HEK293 (cell line): ENCODE results near the gene UFD1.

Experiments used
- BCL11B ChIP-seq: fragments of 450-650 bp; formaldehyde crosslinking; IDR thresholded peaks from 2 replicates; pipeline ENCODE4 v1.5.1; 2016; ENCODE audit warnings: low read depth, missing biosample characterization, missing genetic modification characterization
- HOXC10 ChIP-seq: sonication (generic); formaldehyde crosslinking; IDR thresholded peaks from 2 replicates; pipeline ENCODE4 v1.8.1; 2023; ENCODE audit warnings: mild to moderate bottlenecking, missing genetic modification reagents
- OVOL3 ChIP-seq: fragments of 450-650 bp; formaldehyde crosslinking; IDR thresholded peaks from 2 replicates; pipeline ENCODE4 v1.5.1; 2016; ENCODE audit warnings: missing biosample characterization, missing genetic modification characterization
- WT1 ChIP-seq: fragments of 450-650 bp; formaldehyde crosslinking; IDR thresholded peaks from 2 replicates; pipeline ENCODE4 v1.5.1; 2016; ENCODE audit warnings: missing biosample characterization, missing genetic modification characterization
- YY2 ChIP-seq: fragments of 450-650 bp; formaldehyde crosslinking; IDR thresholded peaks from 2 replicates; pipeline ENCODE4 v1.5.1; 2016; ENCODE audit warnings: missing biosample characterization, missing genetic modification characterization
- ZNF10 ChIP-seq: fragments of 450-650 bp; formaldehyde crosslinking; IDR thresholded peaks from 2 replicates; pipeline ENCODE4 v1.5.1; 2017; ENCODE audit warnings: missing biosample characterization, missing genetic modification characterization
- ZNF112 ChIP-seq: fragments of 450-650 bp; formaldehyde crosslinking; IDR thresholded peaks from 2 replicates; pipeline ENCODE4 v1.5.0; 2017; ENCODE audit warnings: missing biosample characterization, missing genetic modification characterization
- ZNF133 ChIP-seq: fragments of 450-650 bp; formaldehyde crosslinking; IDR thresholded peaks from 2 replicates; pipeline ENCODE4 v1.5.1; 2016; ENCODE audit warnings: missing biosample characterization, missing genetic modification characterization
- ZNF157 ChIP-seq: fragments of 450-650 bp; formaldehyde crosslinking; IDR thresholded peaks from 2 replicates; pipeline ENCODE4 v1.5.1; 2016; ENCODE audit warnings: missing biosample characterization, missing genetic modification characterization
- ZNF184 ChIP-seq: fragments of 450-650 bp; IDR thresholded peaks from 2 replicates; pipeline ENCODE4 v1.5.1; 2018; ENCODE audit warnings: missing biosample characterization, mild to moderate bottlenecking, missing genetic modification characterization
- ZNF214 ChIP-seq: fragments of 450-650 bp; formaldehyde crosslinking; IDR thresholded peaks from 2 replicates; pipeline ENCODE4 v1.5.1; 2017; ENCODE audit warnings: missing biosample characterization, mild to moderate bottlenecking, missing genetic modification characterization, borderline replicate concordance
- ZNF366 ChIP-seq: fragments of 450-650 bp; formaldehyde crosslinking; conservative IDR thresholded peaks from 2 replicates; pipeline ENCODE4 v1.5.1; 2016; ENCODE audit warnings: missing biosample characterization, missing genetic modification characterization
- ZNF48 ChIP-seq: fragments of 450-650 bp; formaldehyde crosslinking; IDR thresholded peaks from 2 replicates; pipeline ENCODE4 v1.5.1; 2016; ENCODE audit warnings: missing biosample characterization, missing genetic modification characterization
- ZNF510 ChIP-seq: fragments of 450-650 bp; formaldehyde crosslinking; IDR thresholded peaks from 2 replicates; pipeline ENCODE4 v1.5.1; 2018; ENCODE audit warnings: mild to moderate bottlenecking, missing genetic modification characterization, missing biosample characterization; ENCODE audit not compliant: insufficient replicate concordance
- ZNF621 ChIP-seq: fragments of 450-650 bp; formaldehyde crosslinking; IDR thresholded peaks from 2 replicates; pipeline ENCODE4 v1.5.1; 2017; ENCODE audit warnings: missing biosample characterization, missing genetic modification characterization
- ZNF660 ChIP-seq: fragments of 450-650 bp; IDR thresholded peaks from 2 replicates; pipeline ENCODE4 v1.5.1; 2018; ENCODE audit warnings: missing biosample characterization, mild to moderate bottlenecking, missing genetic modification characterization
- ZNF677 ChIP-seq: fragments of 450-650 bp; IDR thresholded peaks from 2 replicates; pipeline ENCODE4 v1.5.0; 2018; ENCODE audit warnings: missing biosample characterization, mild to moderate bottlenecking, missing genetic modification characterization, moderate library complexity
- ZNF701 ChIP-seq: fragments of 450-650 bp; formaldehyde crosslinking; IDR thresholded peaks from 2 replicates; pipeline ENCODE4 v1.5.1; 2016; ENCODE audit warnings: missing biosample characterization, missing genetic modification characterization
- ZNF768 ChIP-seq: fragments of 450-650 bp; formaldehyde crosslinking; IDR thresholded peaks from 2 replicates; pipeline ENCODE4 v1.5.1; 2018; ENCODE audit warnings: missing biosample characterization, mild to moderate bottlenecking, missing genetic modification characterization
- ZNF791 ChIP-seq: fragments of 450-650 bp; formaldehyde crosslinking; IDR thresholded peaks from 2 replicates; pipeline ENCODE4 v1.5.1; 2016; ENCODE audit warnings: missing biosample characterization, missing genetic modification characterization
- ZXDB ChIP-seq: fragments of 450-650 bp; formaldehyde crosslinking; IDR thresholded peaks from 2 replicates; pipeline ENCODE4 v1.5.1; 2016; ENCODE audit warnings: missing biosample characterization, missing genetic modification characterization
- TF ChIP-seq, protein P1 (sequence below): fragments of 450-650 bp; formaldehyde crosslinking; IDR thresholded peaks from 2 replicates; pipeline ENCODE4 v1.5.1; 2016; ENCODE audit warnings: missing biosample characterization, missing genetic modification characterization
- TF ChIP-seq, protein P2 (sequence below): fragments of 450-650 bp; formaldehyde crosslinking; IDR thresholded peaks from 2 replicates; pipeline ENCODE4 v1.5.1; 2017; ENCODE audit warnings: missing biosample characterization, missing genetic modification characterization
- TF ChIP-seq, protein P3 (sequence below): fragments of 450-650 bp; formaldehyde crosslinking; conservative IDR thresholded peaks from 2 replicates; pipeline ENCODE4 v1.5.1; 2016; ENCODE audit warnings: low read depth, missing biosample characterization, missing genetic modification characterization
- TF ChIP-seq, protein P4 (sequence below): fragments of 450-650 bp; formaldehyde crosslinking; IDR thresholded peaks from 2 replicates; pipeline ENCODE4 v1.5.1; 2016; ENCODE audit warnings: missing biosample characterization, missing genetic modification characterization
- TF ChIP-seq, protein P5 (sequence below): fragments of 450-650 bp; formaldehyde crosslinking; IDR thresholded peaks from 2 replicates; pipeline ENCODE4 v1.5.1; 2016; ENCODE audit warnings: missing biosample characterization, missing genetic modification characterization
- TF ChIP-seq, protein P6 (sequence below): fragments of 450-650 bp; IDR thresholded peaks from 2 replicates; pipeline ENCODE4 v1.5.1; 2018; ENCODE audit warnings: missing biosample characterization, missing genetic modification characterization

The UFD1 gene

DNA sequence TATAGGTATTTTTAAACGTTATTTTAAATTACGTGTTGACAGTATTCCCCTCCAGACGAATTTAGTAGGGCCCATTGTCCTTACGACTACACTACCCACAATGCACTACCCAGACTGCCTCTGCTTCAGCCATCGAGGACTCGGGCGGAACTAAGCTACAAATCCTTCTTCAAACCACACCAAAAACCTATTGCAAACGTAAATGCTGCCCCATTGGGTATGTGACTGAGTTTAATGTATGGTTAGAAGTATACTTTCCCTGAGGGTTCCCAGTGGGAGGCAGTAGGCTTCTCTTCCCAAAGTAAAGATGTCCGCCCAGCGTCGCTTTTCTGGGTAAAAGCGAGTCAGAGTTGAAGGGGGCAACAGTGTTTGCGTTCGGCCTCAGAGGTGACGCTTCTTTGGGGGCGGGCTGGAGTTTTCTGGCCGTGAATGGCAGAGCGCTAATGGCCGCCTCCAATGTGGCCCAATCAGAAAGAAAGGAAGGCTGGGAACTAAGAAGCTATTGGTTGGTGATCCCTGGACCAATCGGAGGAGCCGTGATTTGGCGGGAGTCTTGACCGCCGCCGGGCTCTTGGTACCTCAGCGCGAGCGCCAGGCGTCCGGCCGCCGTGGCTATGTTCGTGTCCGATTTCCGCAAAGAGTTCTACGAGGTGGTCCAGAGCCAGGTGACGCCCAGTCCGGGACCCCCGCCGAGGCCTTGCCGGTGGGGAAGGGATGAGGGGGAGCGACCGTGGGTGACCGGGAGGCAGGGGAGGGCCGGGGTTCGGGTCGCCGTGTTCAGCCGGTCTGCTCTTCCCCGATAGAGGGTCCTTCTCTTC lies 571 bp upstream of the UFD1 start, which contains the start of gene CDC45 (continued):
- TF ChIP-seq, protein P1, sequence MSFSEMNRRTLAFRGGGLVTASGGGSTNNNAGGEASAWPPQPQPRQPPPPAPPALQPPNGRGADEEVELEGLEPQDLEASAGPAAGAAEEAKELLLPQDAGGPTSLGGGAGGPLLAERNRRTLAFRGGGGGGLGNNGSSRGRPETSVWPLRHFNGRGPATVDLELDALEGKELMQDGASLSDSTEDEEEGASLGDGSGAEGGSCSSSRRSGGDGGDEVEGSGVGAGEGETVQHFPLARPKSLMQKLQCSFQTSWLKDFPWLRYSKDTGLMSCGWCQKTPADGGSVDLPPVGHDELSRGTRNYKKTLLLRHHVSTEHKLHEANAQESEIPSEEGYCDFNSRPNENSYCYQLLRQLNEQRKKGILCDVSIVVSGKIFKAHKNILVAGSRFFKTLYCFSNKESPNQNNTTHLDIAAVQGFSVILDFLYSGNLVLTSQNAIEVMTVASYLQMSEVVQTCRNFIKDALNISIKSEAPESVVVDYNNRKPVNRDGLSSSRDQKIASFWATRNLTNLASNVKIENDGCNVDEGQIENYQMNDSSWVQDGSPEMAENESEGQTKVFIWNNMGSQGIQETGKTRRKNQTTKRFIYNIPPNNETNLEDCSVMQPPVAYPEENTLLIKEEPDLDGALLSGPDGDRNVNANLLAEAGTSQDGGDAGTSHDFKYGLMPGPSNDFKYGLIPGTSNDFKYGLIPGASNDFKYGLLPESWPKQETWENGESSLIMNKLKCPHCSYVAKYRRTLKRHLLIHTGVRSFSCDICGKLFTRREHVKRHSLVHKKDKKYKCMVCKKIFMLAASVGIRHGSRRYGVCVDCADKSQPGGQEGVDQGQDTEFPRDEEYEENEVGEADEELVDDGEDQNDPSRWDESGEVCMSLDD (tag by site-specific recombination): 0 out of 2 replicates have a peak, but pooled peaks have one; percentile 21
- TF ChIP-seq, protein P2, sequence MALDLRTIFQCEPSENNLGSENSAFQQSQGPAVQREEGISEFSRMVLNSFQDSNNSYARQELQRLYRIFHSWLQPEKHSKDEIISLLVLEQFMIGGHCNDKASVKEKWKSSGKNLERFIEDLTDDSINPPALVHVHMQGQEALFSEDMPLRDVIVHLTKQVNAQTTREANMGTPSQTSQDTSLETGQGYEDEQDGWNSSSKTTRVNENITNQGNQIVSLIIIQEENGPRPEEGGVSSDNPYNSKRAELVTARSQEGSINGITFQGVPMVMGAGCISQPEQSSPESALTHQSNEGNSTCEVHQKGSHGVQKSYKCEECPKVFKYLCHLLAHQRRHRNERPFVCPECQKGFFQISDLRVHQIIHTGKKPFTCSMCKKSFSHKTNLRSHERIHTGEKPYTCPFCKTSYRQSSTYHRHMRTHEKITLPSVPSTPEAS (tag by site-specific recombination): peak; percentile 41; the same call in 1 of the 2 replicates
- TF ChIP-seq WT1 (no peak), ZNF112 (tag by site-specific recombination) (no peak), ZNF366 (tag by site-specific recombination) (no peak), ZNF214 (tag by site-specific recombination) (no peak), ZNF157 (tag by site-specific recombination) (no peak), ZNF791 (tag by site-specific recombination) (no peak), ZNF10 (tag by site-specific recombination) (0 out of 2 replicates have a peak, but pooled peaks have one; percentile 8), BCL11B (peak; percentile 34; the same call in 1 of the 2 replicates), ZNF184 (tag by site-specific recombination) (no peak), ZXDB (tag by site-specific recombination) (peak; percentile 98), ZNF768 (tag by site-specific recombination) (no peak), ZNF621 (no peak), OVOL3 (tag by site-specific recombination) (peak; percentile 64), ZNF48 (tag by site-specific recombination) (no peak), YY2 (peak; percentile 93), ZNF701 (tag by site-specific recombination) (no peak), ZNF510 (tag by site-specific recombination) (no peak), ZNF133 (no peak), ZNF677 (no peak), HOXC10 (CRISPR knock-in tag) (no peak), ZNF660 (tag by site-specific recombination) (peak; percentile 10; the same call in 1 of the 2 replicates)
- TF ChIP-seq, protein P3, sequence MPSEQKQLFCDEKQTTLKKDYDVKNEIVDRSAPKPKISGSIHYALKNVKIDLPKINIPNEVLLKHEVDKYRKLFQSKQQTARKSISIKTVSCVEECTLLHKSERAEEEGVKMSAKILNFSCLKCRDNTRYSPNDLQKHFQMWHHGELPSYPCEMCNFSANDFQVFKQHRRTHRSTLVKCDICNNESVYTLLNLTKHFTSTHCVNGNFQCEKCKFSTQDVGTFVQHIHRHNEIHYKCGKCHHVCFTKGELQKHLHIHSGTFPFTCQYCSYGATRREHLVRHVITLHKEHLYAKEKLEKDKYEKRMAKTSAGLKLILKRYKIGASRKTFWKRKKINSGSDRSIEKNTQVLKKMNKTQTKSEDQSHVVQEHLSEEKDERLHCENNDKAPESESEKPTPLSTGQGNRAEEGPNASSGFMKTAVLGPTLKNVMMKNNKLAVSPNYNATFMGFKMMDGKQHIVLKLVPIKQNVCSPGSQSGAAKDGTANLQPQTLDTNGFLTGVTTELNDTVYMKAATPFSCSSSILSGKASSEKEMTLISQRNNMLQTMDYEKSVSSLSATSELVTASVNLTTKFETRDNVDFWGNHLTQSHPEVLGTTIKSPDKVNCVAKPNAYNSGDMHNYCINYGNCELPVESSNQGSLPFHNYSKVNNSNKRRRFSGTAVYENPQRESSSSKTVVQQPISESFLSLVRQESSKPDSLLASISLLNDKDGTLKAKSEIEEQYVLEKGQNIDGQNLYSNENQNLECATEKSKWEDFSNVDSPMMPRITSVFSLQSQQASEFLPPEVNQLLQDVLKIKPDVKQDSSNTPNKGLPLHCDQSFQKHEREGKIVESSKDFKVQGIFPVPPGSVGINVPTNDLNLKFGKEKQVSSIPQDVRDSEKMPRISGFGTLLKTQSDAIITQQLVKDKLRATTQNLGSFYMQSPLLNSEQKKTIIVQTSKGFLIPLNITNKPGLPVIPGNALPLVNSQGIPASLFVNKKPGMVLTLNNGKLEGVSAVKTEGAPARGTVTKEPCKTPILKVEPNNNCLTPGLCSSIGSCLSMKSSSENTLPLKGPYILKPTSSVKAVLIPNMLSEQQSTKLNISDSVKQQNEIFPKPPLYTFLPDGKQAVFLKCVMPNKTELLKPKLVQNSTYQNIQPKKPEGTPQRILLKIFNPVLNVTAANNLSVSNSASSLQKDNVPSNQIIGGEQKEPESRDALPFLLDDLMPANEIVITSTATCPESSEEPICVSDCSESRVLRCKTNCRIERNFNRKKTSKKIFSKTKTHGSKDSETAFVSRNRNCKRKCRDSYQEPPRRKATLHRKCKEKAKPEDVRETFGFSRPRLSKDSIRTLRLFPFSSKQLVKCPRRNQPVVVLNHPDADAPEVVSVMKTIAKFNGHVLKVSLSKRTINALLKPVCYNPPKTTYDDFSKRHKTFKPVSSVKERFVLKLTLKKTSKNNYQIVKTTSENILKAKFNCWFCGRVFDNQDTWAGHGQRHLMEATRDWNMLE: no peak; the same call in none of the 2 replicates
- TF ChIP-seq, protein P4, sequence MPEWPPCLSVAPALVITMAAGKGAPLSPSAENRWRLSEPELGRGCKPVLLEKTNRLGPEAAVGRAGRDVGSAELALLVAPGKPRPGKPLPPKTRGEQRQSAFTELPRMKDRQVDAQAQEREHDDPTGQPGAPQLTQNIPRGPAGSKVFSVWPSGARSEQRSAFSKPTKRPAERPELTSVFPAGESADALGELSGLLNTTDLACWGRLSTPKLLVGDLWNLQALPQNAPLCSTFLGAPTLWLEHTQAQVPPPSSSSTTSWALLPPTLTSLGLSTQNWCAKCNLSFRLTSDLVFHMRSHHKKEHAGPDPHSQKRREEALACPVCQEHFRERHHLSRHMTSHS (tag by site-specific recombination): no peak
- TF ChIP-seq, protein P5, sequence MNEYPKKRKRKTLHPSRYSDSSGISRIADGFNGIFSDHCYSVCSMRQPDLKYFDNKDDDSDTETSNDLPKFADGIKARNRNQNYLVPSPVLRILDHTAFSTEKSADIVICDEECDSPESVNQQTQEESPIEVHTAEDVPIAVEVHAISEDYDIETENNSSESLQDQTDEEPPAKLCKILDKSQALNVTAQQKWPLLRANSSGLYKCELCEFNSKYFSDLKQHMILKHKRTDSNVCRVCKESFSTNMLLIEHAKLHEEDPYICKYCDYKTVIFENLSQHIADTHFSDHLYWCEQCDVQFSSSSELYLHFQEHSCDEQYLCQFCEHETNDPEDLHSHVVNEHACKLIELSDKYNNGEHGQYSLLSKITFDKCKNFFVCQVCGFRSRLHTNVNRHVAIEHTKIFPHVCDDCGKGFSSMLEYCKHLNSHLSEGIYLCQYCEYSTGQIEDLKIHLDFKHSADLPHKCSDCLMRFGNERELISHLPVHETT (tag by site-specific recombination): peak; percentile 94
- TF ChIP-seq, protein P6, sequence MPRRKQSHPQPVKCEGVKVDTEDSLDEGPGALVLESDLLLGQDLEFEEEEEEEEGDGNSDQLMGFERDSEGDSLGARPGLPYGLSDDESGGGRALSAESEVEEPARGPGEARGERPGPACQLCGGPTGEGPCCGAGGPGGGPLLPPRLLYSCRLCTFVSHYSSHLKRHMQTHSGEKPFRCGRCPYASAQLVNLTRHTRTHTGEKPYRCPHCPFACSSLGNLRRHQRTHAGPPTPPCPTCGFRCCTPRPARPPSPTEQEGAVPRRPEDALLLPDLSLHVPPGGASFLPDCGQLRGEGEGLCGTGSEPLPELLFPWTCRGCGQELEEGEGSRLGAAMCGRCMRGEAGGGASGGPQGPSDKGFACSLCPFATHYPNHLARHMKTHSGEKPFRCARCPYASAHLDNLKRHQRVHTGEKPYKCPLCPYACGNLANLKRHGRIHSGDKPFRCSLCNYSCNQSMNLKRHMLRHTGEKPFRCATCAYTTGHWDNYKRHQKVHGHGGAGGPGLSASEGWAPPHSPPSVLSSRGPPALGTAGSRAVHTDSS (tag by site-specific recombination): no peak
